Activated CD4-positive, CD25-positive, alpha-beta regulatory T cell (primary cell): ENCODE measurements around the gene MAP7D1.
"Not testable (repeated sequence)": the region's sequence is repeated elsewhere in the genome, so short reads cannot be mapped to it uniquely, and the experiment has no call there.

Experiments used
- DNase-seq, 4 experiments: peaks; one replicate each; lab custom pipeline; 2025; lab: John Stamatoyannopoulos, UW

The MAP7D1 gene

GRCh38 chr1:36168514-36168913 lies 12.6 kb downstream of the MAP7D1 start:
- DNase-seq = no peak

DNA sequence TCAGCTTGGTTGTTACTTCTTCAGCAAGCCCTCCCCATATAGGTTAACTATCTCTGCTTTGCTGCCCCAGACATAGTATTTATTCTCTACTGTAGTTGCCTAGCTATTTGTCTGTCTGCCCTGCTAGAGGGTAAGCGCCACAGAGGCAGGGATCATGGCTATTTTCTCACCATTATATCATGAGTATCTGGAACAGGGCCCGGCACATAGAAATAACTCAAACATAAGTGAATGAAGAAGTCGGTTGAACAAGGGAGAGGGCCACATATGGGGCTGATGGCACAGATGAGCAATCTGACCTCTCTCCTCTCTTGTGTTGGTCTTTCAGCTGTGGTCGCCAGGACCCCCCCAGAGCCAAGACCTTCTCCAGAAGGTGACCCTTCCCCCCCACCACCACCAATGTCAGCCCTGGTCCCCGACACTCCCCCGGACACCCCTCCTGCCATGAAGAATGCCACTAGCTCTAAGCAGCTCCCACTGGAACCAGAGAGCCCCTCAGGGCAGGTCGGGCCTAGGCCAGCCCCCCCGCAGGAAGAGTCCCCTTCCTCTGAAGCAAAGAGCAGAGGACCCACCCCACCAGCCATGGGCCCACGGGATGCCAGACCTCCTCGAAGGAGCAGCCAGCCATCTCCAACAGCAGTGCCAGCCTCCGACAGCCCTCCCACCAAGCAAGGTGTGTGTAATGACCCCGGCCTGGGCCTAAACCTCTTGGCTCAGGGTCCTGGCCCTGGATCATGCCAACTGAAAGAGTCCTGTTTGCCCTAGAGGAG lies 14.9 kb downstream of the MAP7D1 start:
- DNase-seq = no peak

DNA sequence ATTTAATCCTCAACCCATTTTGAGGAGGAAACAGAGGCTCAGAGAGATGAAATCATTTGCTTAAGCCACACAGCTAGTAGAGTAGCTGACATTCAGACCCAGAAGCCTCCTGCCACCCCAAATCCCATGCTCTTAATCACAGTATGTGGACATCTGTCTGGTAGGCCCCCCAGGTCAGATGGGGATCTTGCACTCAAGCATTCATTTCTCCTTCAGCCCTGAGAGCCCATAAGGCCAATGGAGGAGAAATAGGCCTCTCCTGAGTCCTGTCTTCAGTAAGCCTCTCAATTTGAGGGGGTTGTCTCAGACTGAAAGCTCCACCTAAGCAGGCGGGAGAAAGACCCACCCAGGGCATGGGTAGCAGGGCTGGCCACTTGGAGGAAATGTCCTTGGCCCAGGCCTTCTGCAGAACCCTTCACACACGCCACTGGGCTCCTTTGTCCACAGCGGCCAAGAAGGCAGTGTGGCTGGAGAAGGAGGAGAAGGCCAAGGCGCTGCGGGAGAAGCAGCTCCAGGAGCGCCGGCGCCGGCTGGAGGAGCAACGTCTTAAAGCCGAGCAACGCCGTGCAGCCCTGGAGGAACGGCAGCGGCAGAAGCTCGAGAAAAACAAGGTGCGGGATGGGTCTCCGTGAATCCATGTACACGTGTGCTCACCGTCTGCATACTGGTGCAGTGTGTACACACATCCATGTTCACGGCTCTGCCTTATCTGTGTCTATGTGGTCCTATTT lies 16.2 kb downstream of the MAP7D1 start:
- no peak for DNase-seq

DNA sequence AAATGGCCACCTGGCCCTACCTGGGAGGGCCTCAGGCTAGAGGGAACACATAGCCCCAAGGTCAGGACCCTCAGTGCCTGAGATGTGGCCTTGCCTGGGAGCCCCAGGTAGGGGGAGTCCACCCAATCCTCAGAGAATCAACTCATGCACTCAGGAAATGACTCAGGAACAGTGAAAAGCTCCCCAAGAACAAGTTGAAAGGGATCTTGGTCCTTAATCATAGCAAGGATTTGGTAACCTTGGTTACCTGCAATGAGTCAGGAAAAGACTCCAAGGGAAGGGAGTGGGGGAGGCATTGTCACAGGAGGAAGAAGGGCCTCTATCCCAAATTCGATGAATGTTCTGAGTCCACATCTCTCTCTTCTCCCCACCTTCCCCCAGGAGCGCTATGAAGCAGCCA lies 17.0 kb downstream of the MAP7D1 start:
- no peak for DNase-seq

DNA sequence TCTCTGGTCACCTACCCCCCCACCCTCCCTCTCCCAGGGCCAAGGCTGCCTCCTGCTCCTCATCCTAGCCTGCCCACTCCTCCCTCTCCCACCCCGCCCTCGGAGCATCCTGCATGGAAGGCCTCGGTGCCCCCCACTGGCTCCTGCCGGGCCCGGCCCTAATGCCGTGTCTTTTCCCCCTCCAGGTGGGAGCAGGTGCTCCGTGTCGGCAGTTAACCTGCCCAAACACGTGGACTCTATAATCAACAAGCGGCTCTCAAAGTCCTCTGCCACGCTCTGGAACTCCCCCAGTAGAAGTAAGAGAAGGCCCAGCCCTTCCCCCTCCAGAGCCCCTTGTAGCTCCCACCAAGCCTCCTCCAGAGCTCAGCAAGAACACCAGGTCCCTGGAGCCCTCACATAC lies 18.8 kb downstream of the MAP7D1 start:
- DNase-seq = no peak

DNA sequence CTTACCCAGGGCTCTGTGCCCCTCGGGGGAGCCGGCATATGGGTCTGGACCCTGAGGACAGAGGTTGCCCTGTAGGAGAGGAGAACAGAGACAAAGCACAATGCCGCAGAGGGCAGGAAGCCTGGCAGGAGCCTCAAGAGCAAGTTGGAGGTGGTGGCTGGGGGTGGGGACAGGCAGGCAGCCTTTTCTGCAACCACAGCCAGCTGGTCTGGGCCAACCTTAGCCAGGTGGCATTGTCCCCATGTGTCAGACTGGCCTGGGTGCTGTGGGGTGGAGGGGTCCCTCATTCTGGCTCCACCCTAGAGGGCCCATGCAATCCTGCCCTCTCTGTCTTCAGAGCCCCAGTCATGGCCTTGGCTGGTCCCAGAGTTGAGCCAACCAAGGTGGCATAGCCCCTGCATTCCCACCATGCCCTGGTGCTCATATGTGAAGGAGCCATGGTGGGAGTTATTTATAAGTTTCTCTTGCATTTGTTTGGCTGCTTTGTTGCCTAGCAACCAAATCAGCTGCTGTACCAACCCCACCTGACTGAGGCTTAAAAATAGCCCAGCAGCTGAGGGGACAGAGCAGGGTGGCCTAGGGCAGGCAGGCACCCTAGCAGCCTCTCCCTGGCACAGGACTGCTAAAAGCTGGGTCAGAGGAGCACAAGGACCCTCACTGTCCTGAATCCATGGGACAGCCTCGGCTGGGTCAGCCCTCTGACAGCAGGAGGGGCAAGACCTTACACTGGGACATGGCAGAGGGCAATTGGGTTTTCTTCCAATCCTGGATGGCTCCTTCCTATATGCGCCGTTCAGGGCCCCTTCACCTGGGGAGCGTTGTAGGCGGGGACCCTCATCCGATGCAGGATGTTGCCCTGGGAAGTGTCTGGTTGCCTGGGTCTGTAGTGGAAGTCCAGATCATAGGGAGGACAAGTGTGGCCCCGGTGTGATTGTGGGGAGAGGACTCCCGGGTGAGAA lies 19.5 kb downstream of the MAP7D1 start:
- DNase-seq = no peak

DNA sequence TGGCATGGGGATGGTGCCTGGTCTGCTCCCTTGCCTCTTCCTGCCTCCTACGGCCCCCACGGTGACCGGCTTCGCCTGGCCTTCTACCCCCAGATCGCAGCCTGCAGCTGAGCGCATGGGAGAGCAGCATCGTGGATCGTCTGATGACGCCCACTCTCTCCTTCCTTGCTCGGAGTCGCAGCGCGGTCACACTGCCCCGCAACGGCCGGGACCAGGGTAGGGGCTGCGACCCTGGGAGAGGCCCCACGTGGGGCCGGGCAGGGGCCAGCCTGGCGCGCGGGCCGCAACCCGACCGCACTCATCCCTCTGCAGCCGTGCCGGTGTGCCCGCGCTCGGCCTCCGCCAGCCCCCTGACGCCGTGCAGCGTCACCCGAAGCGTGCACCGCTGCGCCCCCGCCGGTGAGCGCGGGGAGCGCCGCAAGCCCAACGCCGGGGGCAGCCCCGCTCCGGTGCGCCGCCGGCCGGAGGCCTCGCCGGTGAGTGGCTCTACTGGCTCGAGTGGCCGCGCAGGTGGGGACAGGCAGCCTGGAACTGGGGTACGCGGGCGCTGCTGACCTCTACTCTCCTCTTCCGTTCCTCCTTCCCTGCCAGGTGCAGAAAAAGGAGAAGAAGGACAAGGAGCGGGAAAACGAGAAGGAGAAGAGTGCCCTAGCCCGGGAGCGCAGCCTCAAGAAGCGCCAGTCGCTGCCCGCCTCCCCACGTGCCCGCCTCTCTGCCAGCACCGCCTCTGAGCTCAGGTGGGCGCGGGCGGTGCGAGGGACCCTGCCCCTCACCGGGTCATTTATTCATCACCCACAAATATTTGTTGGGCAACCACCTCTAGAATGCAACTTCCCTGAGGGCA lies 20.4 kb downstream of the MAP7D1 start:
- DNase-seq = no peak

DNA sequence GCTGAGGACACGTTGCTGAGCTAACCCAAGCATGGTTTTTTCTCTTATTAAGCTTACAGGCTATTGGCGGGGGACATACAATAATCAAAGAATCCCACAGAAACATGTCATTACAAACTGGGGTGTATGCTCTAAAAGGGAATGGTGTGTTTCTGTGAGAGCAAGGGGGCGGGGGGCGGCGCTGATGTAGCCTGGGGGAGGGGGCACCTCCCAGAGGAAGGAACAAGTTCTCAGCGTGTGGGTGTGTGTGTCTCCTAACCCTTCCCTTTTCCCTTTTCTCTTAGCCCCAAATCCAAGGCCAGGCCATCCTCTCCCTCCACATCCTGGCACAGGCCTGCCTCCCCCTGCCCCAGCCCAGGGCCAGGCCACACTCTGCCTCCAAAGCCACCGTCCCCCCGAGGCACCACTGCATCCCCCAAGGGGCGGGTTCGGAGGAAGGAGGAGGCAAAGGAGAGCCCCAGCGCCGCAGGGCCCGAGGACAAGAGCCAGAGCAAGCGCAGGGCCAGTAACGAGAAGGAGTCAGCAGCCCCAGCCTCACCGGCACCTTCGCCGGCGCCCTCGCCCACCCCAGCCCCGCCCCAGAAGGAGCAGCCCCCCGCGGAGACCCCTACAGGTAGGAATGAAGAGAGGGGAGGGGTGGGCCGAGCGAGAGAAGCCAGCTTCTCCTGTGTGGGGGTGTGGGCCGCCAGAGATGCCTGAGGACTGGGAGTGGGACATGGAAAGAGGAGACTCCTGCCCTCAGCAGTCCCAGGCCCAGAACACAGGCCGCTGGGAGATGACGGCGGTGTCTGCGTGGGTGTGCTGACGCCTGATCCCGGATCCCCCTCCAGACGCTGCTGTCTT lies 21.9 kb downstream of the MAP7D1 start:
- DNase-seq = no peak

DNA sequence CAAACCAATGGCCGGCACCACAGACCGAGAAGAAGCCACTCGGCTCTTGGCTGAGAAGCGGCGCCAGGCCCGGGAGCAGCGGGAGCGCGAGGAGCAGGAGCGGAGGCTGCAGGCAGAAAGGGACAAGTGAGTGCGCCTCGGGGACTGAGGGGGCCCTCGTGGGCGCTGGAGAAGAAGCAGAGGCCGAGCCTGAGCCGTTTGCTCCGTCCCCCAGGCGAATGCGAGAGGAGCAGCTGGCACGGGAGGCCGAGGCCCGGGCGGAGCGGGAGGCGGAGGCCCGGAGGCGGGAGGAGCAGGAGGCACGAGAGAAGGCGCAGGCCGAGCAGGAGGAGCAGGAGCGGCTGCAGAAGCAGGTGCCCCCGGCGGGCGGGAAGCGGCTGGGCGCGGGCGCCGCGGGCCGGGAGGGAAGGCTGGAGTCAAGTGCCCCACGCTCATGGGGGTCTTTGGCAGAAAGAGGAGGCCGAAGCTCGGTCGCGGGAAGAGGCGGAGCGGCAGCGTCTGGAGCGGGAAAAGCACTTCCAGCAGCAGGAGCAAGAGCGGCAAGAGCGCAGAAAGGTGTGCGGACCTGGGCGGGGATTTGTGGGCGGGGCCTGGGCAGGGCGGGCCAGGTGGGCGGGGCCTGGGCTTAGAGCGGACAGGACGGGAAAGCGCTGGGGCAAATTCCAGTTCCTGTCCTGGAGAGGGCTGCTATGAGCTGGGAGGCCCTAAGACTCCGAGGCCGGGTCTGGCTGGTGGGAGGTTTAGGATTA lies 22.7 kb downstream of the MAP7D1 start:
- no peak for DNase-seq

DNA sequence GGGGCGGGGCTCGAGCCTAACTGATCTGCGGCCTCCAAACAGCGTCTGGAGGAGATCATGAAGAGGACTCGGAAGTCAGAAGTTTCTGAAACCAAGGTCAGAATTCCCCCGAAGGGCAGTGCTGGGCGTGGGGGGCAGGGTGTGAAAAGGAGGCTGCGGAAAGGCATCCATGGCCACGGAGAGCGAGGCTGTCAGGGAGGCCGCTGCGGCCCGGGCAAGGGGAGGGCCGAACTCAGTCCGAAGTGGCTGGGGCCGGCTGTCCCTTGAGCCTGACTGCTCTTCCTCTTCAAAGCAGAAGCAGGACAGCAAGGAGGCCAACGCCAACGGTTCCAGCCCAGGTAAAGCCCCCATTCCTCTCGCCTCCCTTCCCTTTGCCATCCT lies 23.2 kb downstream of the MAP7D1 start:
- DNase-seq = no peak

- DNase-seq = no peak
These were observed 26.8 kb downstream of the MAP7D1 start for GRCh38 chr1:36182734-36183133.

GRCh38 chr1:36183309-36183856 lies 27.4 kb downstream of the MAP7D1 start:
- no peak for DNase-seq

DNA sequence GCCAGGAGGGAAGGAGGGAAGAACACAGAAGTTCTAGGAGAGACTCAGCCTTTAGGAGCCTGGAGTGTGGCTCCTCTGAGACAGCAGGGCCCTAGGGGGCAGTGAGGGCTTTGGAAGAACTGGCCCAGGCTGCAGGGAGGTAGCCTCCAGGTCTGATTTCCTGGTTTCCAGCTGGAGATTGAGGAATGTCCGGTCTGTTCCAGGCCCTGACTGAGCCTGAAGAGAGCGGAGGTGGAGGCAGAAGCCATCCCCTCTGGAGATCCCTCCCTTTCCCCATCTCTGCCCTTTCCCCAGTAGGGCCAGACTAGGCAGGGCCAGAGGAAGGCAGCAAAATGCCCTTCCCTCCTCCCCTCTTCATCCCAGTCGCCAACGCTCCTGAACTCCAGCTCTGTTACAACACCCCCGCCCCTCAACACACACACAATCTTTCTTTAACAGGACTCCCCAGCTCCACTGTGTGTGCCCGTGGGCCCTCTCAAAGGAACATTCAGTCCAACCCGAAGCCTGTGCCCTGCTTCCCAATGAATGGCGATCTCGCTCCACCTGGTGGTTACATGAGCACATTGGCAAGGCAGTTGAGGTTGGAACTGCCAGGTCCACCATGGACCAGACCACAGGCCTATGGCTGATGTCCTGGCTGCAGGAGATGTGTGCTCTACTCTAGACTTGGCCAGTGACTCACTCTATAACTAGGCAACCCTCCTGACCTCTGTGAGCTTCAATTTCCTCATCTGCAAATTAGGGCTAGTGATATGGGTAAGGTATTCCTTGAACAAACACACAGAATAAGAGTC lies 32.0 kb downstream of the MAP7D1 start:
- DNase-seq = peak; percentile 48 to 61 (median 55)

- not testable (repeated sequence) for DNase-seq
These were observed 40.8 kb downstream of the MAP7D1 start for GRCh38 chr1:36196805-36197204.

DNA sequence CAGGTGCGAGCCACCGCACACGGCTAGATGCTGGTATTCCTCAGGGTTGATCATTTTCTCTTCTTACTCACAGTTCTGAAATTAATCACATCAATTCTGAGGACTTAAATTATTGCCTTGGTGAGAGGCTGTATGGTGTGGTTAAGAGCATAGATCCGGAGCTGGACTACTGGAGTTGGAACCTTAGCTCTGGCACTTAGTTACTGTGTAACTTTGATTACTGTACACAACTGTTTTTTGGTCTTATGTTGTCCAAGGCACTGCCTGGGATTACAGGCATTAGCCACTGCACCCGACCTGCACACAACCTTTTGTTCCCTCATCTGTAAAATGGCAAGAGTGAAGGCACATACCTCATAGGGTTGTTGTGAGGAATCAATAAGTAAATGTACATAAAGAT lies 42.7 kb downstream of the MAP7D1 start:
- no peak for DNase-seq

DNA sequence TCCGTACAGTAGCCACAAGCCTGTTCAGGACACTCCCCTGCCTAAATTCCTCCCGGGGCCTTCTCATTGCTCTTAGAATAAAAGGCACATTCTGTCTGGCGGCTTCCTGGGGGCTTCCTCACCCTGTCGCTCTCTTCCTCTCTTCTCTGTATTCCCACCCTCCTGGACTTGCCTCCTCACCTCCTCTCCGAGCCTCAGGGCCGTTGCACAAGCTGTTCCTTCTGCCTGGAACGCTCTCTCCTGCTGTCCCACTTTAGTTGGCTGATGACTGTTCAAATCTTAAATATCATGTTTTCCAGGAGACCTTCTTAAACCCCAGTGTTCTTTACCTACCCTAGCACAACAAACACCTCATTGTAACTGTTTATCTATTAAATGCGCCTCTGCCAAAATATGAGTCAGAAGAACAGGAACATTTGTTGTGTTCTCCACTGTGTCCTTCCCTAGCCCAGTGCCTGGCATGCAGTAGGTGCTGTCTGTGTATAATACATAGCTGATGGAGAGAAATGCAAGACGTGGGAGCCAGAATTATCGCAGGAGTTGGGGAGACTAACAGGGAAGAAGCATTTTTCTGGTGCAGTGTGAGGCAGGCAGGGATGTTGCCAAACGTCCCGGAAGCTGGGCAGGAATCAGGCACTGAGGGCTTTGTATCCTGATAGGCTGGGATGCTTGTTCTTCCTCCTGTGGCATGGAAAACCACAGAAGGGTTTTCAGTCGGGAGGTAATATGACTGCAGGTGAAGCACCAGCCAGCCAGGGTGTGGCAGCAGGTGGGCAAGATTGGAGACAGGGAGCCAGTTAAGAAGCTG lies 44.2 kb downstream of the MAP7D1 start:
- no peak for DNase-seq

DNA sequence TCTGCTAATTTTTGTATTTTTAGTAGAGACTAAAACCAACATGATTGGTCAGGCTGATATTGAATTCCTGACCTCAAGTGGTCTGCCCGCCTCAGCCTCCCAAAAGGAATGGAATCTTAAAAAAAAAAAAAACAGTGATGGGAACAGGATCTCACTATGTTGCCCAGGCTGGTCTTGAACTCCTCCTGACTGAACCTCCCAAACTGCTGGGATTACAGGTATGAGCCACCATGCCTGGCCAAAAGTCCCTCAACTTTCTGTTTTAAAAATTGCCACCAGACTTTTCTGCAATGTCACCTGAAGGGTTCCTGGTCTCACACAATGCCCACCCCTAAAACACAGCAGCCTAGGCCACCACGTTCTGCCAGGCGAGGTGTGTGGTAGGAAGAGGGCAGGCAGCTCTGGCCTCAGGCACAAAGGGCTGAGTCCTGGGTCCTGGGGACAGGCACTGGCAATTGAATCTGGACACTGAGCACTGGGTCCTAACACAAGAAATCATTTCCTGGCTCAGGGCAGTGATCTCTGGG lies 47.1 kb downstream of the MAP7D1 start:
- DNase-seq = no peak
